H1 (cell line): ENCODE results near the gene SPARC.

Experiments
- BACH1 ChIP-seq: IDR thresholded peaks from 2 replicates; pipeline ENCODE4 v1.6.1; 2012; ENCODE audit warnings: low read length, improper control_type of control experiment
- JUND ChIP-seq: IDR thresholded peaks from 2 replicates; pipeline ENCODE4 v1.6.1; 2011; ENCODE audit warnings: mild to moderate bottlenecking, improper control_type of control experiment, low read length
- KDM1A ChIP-seq: fragments of 200-600, 300-600 bp; sonication (generic); IDR thresholded peaks from 2 replicates; pipeline ENCODE4 v1.7.1; 2016; ENCODE audit warnings: mild to moderate bottlenecking, low read length, borderline replicate concordance
- POLR2A ChIP-seq, 2 experiments: IDR thresholded peaks; 1 replicate in 1 of 2; 2 replicates in 1 of 2; pipeline ENCODE4 v1.6.1; 2011; ENCODE audit warnings: low read depth in 2 of 2, low read length in 2 of 2, mild to moderate bottlenecking in 2 of 2; ENCODE audit errors: control extremely low read depth in 1 of 2
- RAD21 ChIP-seq, 2 experiments: IDR thresholded peaks in 1 of 2; conservative IDR thresholded peaks in 1 of 2; 2 replicates each; pipeline ENCODE4 v1.6.1; 2011; ENCODE audit warnings: low read depth in 2 of 2, low read length in 2 of 2, improper control_type of control experiment in 1 of 2, inconsistent platforms in 1 of 2, mild to moderate bottlenecking in 1 of 2, moderate library complexity in 1 of 2
- TBP ChIP-seq: IDR thresholded peaks from 2 replicates; pipeline ENCODE4 v1.6.1; 2011; ENCODE audit warnings: low read depth, low read length, improper control_type of control experiment

DNA sequence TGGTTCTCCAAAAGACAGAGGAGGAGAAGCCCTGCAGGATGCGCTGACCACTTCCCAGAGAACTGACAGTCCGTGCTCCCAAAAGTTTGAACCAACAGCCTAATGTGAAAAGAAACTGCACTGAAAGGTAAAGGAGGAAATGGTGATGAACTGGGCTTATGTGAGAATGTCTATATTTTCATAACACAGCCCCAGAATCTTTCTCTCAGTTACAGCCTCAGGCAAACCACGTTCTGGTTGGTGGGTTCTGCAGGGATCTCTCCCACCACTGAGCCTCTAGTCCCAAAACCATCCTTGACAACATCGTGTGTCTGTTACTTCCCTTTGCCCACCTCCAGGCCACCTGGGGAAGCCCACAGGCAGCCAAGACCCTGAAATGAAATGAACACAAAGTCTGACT, 23.9 kb downstream of the SPARC start:
- TF ChIP-seq BACH1 (no peak), KDM1A (no peak), POLR2A (IDR thresholded peaks at IDR 0.05; ENCODE audit: control extremely low read depth in 1 of 2, low read depth in 2 of 2, low read length in 2 of 2) (no peak), RAD21 (IDR thresholded peaks at IDR 0.05 in 1 of 2, conservative IDR thresholded peaks at IDR 0.05 in 1 of 2; ENCODE audit: low read depth in 2 of 2, low read length in 2 of 2) (no peak), JUND (no peak), TBP (no peak)
